Stomach smooth muscle (tissue), 2 donors: ENCODE data around the gene PPP2R1A.

Source experiments
- H3K27ac ChIP-seq: one replicate; pipeline ENCODE4 v1.7.0; 2013; ENCODE audit warnings: mild to moderate bottlenecking, low read length, inconsistent platforms
- H3K27me3 ChIP-seq, 2 donors: one replicate each; pipeline ENCODE4 v1.7.0; 2013; ENCODE audit warnings: low read length in 2 of 2; ENCODE audit not compliant: insufficient read depth in 2 of 2, control insufficient read depth in 1 of 2
- H3K36me3 ChIP-seq, 2 donors: one replicate each; pipeline ENCODE4 v1.7.0; 2013; ENCODE audit warnings: low read length in 2 of 2; ENCODE audit not compliant: control insufficient read depth in 2 of 2, insufficient read depth in 2 of 2
- H3K4me1 ChIP-seq: one replicate; pipeline ENCODE4 v1.7.0; 2013; ENCODE audit warnings: low read length; ENCODE audit not compliant: control insufficient read depth, insufficient read depth
- H3K4me3 ChIP-seq, 2 donors: one replicate each; pipeline ENCODE4 v1.7.0; 2013; ENCODE audit warnings: low read length in 2 of 2
- H3K9ac ChIP-seq, 2 donors: one replicate each; pipeline ENCODE4 v1.7.0; 2013; ENCODE audit warnings: low read length in 2 of 2, mild to moderate bottlenecking in 1 of 2
- H3K9me3 ChIP-seq, 2 donors: one replicate each; pipeline ENCODE4 v1.7.0; 2013; ENCODE audit warnings: low read length in 2 of 2; ENCODE audit not compliant: control insufficient read depth in 2 of 2
- donor health status: healthy.
- donor health status: Pancreatic carcinoma.

Gene PPP2R1A

DNA sequence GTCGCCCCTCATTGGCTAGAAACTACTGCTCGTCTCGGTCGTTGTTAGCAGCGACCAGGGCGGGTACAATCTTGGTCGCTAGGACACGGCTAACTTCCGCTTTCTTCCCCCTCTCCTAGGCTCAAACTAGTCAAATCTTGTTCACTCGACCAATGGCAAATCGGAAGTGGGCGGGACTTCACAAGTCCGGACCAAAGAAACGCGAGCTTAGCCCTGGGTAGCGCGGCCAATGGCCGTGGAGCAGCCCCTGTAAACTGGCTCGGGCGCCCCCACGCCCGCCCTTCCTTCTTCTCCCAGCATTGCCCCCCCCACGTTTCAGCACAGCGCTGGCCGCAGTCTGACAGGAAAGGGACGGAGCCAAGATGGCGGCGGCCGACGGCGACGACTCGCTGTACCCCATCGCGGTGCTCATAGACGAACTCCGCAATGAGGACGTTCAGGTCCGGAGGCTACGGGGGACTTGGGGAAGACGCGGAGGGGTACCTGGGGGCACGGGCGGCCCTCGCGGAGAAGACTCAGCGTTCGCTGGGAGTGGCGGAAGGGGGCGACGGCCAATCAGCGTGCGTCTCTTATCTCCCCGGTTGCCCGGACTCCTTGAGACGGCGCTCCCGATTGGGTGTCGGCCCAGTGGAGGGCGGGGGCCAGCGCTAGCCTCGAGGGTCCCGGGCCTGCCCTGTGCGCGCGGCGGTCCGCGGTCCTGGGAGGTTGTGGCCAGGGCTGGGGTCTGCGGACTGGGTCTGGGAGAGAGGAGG is at the start of gene PPP2R1A:
Gene PPP2R1A, plus strand, starts transcription at position 318 of the 752 bp plus-strand sequence. Its CDS starts 45 bp downstream, at position 363.
- Histone ChIP-seq H3K36me3 (peaks cover 5 to 6% of the 10 kb centered on the region in 2 donors), H3K27ac (peak within 1 kb of the TSS; percentile 97), H3K4me3 (peak within 1 kb of the TSS; percentile 74 to 94), H3K4me1 (peaks cover 41% of the 10 kb centered on the region), H3K9me3 (no peaks in the 10 kb centered on the region), H3K9ac (peak within 1 kb of the TSS; percentile 77 to 98), H3K27me3 (no peaks in the 10 kb centered on the region)

DNA sequence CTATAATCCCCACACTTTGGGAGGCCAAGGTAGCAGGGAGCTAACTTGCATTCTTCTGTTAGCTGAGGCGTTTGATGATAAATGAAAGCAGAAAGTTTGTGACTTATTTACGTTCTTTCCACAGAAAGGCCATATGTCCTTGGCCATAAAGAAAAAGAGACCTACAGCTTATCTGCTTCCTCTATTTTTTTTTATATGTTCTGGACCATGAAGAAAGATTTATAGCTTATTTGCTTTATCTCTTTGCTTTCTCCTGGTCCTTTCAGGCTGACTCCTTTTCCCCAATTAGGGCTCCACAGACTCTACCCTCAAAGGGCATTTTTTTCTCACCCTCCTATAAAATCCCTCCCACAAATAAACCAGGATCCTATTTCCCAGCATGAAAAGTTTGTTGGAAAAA is 48.6 kb upstream of the PPP2R1A start:
- no peak overlapping the region for H3K4me3 ChIP-seq
- H3K27ac ChIP-seq, result peak overlapping the region; percentile 79
- peaks cover 0 to 3% of the 10 kb centered on the region in 2 donors for H3K9me3 ChIP-seq

GRCh38 chr19:52142001-52142595 is 47.8 kb upstream of the PPP2R1A start:
- Histone ChIP-seq H3K27me3 (no peaks in the 10 kb centered on the region), H3K4me3 (no peak overlapping the region), H3K36me3 (no peaks in the 10 kb centered on the region), H3K27ac (no peak overlapping the region), H3K9ac (no peak overlapping the region), H3K4me1 (peaks cover 16% of the 10 kb centered on the region), H3K9me3 (peaks cover 0 to 3% of the 10 kb centered on the region in 2 donors)

More for the DNA sequence above, 48.6 kb upstream of the PPP2R1A start:
- no peak overlapping the region for H3K9ac ChIP-seq
- peaks cover 16% of the 10 kb centered on the region for H3K4me1 ChIP-seq
- H3K27me3 ChIP-seq, result no peaks in the 10 kb centered on the region
- H3K36me3 ChIP-seq, result no peaks in the 10 kb centered on the region

GRCh38 chr19:52148256-52148655 is 41.6 kb upstream of the PPP2R1A start:
- Histone ChIP-seq H3K4me3 (no peak overlapping the region), H3K9me3 (no peaks in the 10 kb centered on the region), H3K27ac (no peak overlapping the region), H3K4me1 (no peaks in the 10 kb centered on the region), H3K27me3 (no peaks in the 10 kb centered on the region), H3K36me3 (no peaks in the 10 kb centered on the region), H3K9ac (no peak overlapping the region)

GRCh38 chr19:52155596-52156359 is 34.1 kb upstream of the PPP2R1A start:
- Histone ChIP-seq H3K4me1 (no peaks in the 10 kb centered on the region), H3K27me3 (no peaks in the 10 kb centered on the region), H3K9me3 (peaks cover 8 to 13% of the 10 kb centered on the region in 2 donors), H3K36me3 (peaks cover 18 to 20% of the 10 kb centered on the region in 2 donors), H3K27ac (no peak overlapping the region), H3K4me3 (no peak overlapping the region), H3K9ac (no peak overlapping the region)

DNA sequence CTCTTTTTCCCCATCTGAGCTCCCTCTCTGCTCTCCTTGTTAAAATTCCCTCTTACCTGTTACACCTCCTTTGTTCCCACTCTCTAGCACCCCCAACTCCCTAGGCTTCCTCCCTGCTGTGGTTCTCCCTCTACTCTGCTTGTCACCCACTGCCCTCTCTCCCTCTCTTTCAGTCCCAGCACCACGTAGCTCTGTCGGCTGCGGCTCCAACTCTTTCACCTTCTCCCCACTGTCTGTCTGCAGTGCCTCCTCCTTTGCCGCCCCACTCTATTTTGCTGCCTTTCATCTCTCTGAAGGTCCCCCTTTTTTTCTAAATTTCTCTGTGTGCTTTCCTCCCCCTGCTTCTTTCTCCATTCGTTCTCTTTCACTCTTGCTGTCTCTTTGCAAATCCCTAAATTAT is 19.5 kb upstream of the PPP2R1A start:
- no peaks in the 10 kb centered on the region for H3K27me3 ChIP-seq
- peaks cover 10% of the 10 kb centered on the region for H3K4me1 ChIP-seq
- no peaks in the 10 kb centered on the region for H3K9me3 ChIP-seq
- H3K9ac ChIP-seq, result peak overlapping the region; percentile 90 to 97
- peak overlapping the region; percentile 80 for H3K27ac ChIP-seq
- H3K36me3 ChIP-seq, result peaks cover 10 to 14% of the 10 kb centered on the region in 2 donors
- peak overlapping the region; percentile 99 to 100 for H3K4me3 ChIP-seq

DNA sequence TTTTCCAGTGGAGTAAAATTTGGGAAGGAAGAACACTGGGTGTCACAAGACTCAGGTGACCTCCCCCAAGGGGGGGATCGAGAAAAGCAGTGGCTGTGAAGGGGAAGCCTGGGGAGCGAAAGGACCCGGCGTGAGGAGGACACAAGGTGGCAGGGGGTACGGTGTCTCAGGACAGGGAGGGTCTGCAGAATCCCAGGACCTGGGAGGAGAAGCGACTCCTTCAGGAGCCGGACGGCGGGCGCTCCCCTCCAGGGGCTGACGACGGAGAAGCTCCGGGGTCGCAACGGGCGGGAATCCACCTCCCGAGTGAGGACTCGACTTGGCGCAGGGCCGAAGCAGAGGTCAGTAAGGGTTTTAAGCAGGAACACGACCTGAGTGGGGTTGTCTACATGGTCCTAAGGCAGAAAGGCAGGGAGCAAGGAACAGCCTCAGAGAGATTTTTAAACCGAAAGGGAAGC is 19.0 kb upstream of the PPP2R1A start:
- H3K4me3 ChIP-seq, result peak overlapping the region; percentile 99 to 100
- H3K27ac ChIP-seq, result peak overlapping the region; percentile 80
- H3K27me3 ChIP-seq, result no peaks in the 10 kb centered on the region
- H3K9me3 ChIP-seq, result no peaks in the 10 kb centered on the region
- peaks cover 10% of the 10 kb centered on the region for H3K4me1 ChIP-seq
- H3K36me3 ChIP-seq, result peaks cover 7 to 12% of the 10 kb centered on the region in 2 donors
- H3K9ac ChIP-seq, result peak overlapping the region; percentile 90 to 97

DNA sequence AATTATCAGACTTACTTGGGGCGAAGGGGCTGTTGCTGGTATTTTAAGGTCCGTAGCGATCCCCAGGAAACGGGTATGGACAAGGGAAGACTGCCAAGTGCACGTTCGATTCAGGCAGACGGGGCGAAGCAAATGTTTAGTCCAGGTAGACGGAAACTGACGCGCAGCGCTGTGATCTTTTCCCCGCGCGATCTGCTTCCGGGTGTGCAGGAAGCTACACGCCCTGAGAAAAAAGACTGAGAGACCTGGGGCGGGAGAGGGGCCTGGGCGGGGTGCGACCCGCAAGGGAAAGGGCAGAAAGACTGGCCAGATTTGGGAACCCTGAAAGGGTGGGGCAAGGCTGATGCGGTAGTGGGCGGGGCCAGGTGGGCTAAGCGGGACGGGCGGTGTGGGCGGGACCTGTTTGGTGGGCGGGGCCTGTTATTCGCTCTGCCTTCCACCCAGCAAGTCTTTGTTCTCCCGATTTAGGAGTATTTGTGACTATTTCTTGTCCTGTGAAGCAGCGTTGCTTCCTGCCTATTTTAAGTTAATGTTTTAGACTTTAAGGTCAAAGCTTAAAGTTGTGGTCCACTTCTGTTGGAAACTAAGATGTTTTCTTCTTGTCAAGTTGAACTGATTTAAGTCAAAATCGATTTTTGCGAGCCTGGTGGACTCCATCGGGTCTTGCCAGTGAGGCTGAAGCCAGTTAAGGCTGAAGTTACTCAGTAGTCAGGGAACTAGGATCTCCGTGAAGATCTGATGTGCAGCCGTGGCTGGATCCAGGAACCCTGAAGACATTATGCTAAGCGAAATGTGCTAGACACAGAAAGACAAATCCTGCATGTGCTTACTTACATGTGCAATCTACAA is 18.3 kb upstream of the PPP2R1A start, which contains the start of gene ZNF836:
Gene ZNF836, minus strand, starts transcription at position 301 of the 849 bp plus-strand sequence. CDS start 3,549 bp downstream, outside the sequence.
- peak within 1 kb of the TSS; percentile 80 for H3K27ac ChIP-seq
- no peaks in the 10 kb centered on the region for H3K9me3 ChIP-seq
- peaks cover 7 to 12% of the 10 kb centered on the region in 2 donors for H3K36me3 ChIP-seq
- H3K9ac ChIP-seq, result peak within 1 kb of the TSS; percentile 90 to 97
- no peaks in the 10 kb centered on the region for H3K27me3 ChIP-seq
- H3K4me3 ChIP-seq, result peak within 1 kb of the TSS; percentile 99 to 100
- H3K4me1 ChIP-seq, result peaks cover 10% of the 10 kb centered on the region

DNA sequence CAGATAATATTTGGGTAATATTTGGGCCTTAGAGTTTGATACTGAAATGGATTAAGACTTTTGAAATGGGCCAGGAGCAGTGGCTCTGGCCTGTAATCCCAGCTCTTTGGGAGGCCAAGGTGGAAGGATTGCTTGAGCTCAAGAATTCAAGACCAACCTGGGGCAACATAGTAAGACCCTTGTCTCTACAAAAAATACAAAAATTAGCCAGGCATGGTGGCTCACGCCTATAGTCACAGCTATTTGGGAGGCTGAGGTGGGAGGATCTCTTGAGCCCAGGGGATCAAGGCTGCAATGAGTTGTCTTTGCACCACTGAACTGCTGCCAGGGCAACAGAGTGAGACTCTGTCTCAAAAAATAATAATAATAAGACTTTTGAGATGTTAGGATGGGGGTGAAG is 17.5 kb upstream of the PPP2R1A start:
- Histone ChIP-seq H3K9ac (no peak overlapping the region), H3K9me3 (no peaks in the 10 kb centered on the region), H3K36me3 (peaks cover 7 to 8% of the 10 kb centered on the region in 2 donors), H3K27ac (peak overlapping the region; percentile 80), H3K4me3 (peak overlapping the region in 1 of 2 donors; percentile 99), H3K4me1 (peaks cover 10% of the 10 kb centered on the region), H3K27me3 (no peaks in the 10 kb centered on the region)

GRCh38 chr19:52176574-52176973 is 13.3 kb upstream of the PPP2R1A start:
- H3K36me3 ChIP-seq, result no peaks in the 10 kb centered on the region
- H3K4me1 ChIP-seq, result peaks cover 3% of the 10 kb centered on the region
- H3K9me3 ChIP-seq, result no peaks in the 10 kb centered on the region
- no peak overlapping the region for H3K9ac ChIP-seq
- H3K27me3 ChIP-seq, result no peaks in the 10 kb centered on the region
- no peak overlapping the region for H3K4me3 ChIP-seq
- no peak overlapping the region for H3K27ac ChIP-seq
